Epithelial cell of esophagus (primary cell): Measurements from ENCODE around the gene DDN.

ENCODE experiments used
- DNase-seq: peaks from one replicate; pipeline ENCODE4 v3.0.0; 2010; ENCODE audit warnings: low read depth
- H3K4me3 ChIP-seq: 2 replicates; pipeline ENCODE4 v1.5.1; 2011; ENCODE audit warnings: mild to moderate bottlenecking, low read length, control low read depth
- CTCF ChIP-seq: IDR thresholded peaks from 2 replicates; pipeline ENCODE4 v1.5.1; 2011; ENCODE audit warnings: low read depth, mild to moderate bottlenecking, low read length, control low read depth, inconsistent platforms; ENCODE audit not compliant: insufficient read depth; ENCODE audit errors: missing control alignments

Gene DDN

DNA sequence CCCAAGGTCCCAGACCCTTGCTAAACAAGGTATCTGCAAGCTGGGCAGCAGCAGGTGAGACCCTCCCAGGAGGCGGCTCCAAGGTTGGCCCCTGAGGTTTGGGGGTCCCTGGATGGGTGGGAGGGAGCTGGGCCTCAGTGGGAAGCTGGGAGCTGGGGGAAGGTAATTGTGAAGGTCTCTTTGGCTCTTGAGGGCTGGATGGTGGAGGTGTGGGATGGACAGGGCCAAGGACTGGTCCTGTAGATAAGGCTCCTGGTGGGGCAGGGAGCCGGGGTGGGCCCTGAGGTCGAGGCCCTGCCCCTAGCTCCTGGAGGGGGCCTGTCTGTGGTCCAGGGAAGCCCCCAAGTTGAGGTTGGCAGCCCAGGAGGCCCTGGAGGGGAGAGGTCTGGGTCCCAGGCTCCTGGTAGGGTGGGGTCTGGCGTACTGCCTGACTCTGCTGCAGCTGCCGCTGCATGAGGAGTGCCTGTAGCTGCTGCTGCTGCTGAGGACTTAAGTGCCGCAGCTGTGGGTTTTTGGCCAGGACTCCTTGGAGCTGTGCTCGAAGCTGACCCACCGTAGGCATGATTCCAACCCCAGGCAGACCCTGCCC, 32.5 kb upstream of the DDN start:
- no peak for DNase-seq
- no peak overlapping the region for H3K4me3 ChIP-seq
- TF ChIP-seq CTCF, result no peak

GRCh38 chr12:49030714-49031572, 31.8 kb upstream of the DDN start:
- no peak for TF ChIP-seq CTCF
- no peak overlapping the region for H3K4me3 ChIP-seq
- no peak for DNase-seq

GRCh38 chr12:49030119-49030518, 30.9 kb upstream of the DDN start:
- H3K4me3 ChIP-seq, result no peak overlapping the region
- no peak for TF ChIP-seq CTCF
- DNase-seq, result no peak

DNA sequence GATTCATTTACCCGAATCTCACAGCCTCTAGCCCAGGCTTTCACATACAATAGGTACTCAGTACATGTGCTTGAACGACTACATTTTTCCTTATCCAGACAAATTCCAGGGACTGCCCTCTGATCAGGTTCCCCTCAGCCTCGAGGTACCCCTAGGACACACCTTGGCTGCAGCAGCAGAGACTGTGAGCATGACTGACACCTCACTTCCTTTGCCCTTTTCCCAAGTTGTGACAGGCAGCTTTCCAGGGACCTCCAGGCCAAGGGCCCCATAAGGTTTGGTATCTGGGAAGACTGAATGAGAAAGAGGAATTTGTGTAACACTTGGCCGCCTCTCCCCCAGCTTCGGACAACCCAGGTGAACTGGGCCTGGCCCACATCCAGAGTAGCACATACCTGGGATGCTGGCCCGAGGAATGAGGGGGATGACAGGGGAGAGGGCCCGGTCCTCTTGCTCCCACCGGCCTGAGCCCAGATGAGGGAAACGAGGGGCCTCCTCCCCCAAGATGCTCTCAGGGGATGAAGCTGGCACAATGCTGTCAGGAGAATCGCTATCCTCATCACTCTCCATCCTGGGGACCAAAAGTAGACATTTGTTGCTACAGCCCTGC, 29.6 kb upstream of the DDN start:
- TF ChIP-seq CTCF, result no peak

DNA sequence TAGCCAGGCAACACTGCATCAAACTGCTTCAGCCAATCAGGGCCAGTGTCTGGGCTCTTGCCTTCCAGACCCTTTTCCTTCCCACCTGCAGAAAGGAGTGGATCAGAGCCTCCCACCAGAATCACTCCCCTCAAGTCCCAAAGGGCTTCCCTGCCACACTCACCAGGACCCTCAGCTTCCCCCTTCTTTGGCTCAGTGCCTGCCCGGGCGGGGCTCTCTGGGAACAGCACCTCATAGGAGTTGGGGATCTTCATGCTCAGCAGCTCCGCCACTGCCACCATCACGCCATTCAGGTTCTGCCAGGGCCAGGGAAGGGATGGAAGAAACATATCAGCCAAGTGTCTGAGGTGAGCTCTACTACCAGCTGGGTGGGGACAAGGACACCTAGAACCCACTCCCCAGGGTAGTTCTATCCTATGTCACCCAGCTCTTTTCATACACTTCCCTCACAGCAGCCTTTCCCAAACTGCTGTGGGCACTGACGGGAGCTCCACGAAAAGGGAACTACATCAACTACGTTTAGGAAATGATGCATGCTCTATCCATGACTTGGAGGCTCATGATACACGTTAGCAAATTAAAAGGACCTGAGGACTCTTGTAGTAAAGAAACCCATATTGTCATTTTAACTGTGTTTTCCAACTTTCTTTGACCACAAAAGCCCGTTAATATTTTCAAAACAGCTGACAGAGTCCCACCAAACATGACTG, 28.8 kb upstream of the DDN start:
- no peak for TF ChIP-seq CTCF
- no peak for DNase-seq
- H3K4me3 ChIP-seq, result no peak overlapping the region

More for the DNA sequence above, 29.6 kb upstream of the DDN start:
- no peak overlapping the region for H3K4me3 ChIP-seq
- no peak for DNase-seq

- no peak for TF ChIP-seq CTCF
- DNase-seq, result no peak
- H3K4me3 ChIP-seq, result no peak overlapping the region
Measured at GRCh38 chr12:49026678-49027480, 27.7 kb upstream of the DDN start.
